GM23338 (cell line): ENCODE results near the gene TENT4B. TPM values are rescaled to one million over a fixed set of nuclear protein-coding genes. Genes with fewer than 3 reads are reported as not detected.

Source experiments
- ATAC-seq: fragments of 200-7000 bp; cut with Tn5 transposase; 3 replicates; pipeline ENCODE4 v1.9.1; 2020
- DNase-seq: peaks from one replicate; pipeline ENCODE4 v3.0.0-alpha.2; 2015; ENCODE audit warnings: low spot score
- H2AFZ ChIP-seq: fragments of 200-600 bp; sonication (generic); 2 replicates; pipeline ENCODE4 v1.8.0; 2016; ENCODE audit warnings: antibody characterized with exemption, mild to moderate bottlenecking, moderate library complexity
- H3F3A ChIP-seq: fragments of 200-600 bp; sonication (generic); replicated peaks from 2 replicates; pipeline ENCODE4 v1.8.0; 2017; ENCODE audit warnings: antibody characterized with exemption, mixed run types, low read depth
- H3K27ac ChIP-seq: fragments of 200-600 bp; sonication (generic); 2 replicates; pipeline ENCODE4 v1.6.1; 2016; ENCODE audit warnings: low read depth
- H3K27me3 ChIP-seq: fragments of 200-600 bp; sonication (generic); 2 replicates; pipeline ENCODE4 v1.8.0; 2016; ENCODE audit warnings: mild to moderate bottlenecking, mixed run types, moderate library complexity; ENCODE audit not compliant: insufficient read depth
- H3K36me3 ChIP-seq: fragments of 200-600 bp; sonication (generic); 2 replicates; pipeline ENCODE4 v1.8.0; 2016; ENCODE audit warnings: mild to moderate bottlenecking; ENCODE audit not compliant: insufficient read depth
- H3K4me1 ChIP-seq: fragments of 200-600 bp; sonication (generic); 2 replicates; pipeline ENCODE4 v1.8.0; 2016; ENCODE audit warnings: mild to moderate bottlenecking, moderate library complexity; ENCODE audit not compliant: insufficient read depth
- H3K4me2 ChIP-seq: fragments of 200-600 bp; sonication (generic); 2 replicates; pipeline ENCODE4 v1.7.1; 2017; ENCODE audit warnings: mixed run types
- H3K4me3 ChIP-seq: fragments of 200-600 bp; sonication (generic); 2 replicates; pipeline ENCODE4 v1.6.1; 2016; ENCODE audit warnings: mixed run types
- H3K79me2 ChIP-seq: fragments of 200-600 bp; sonication (generic); replicated peaks from 2 replicates; pipeline ENCODE4 v1.8.0; 2017; ENCODE audit warnings: mild to moderate bottlenecking; ENCODE audit not compliant: insufficient read depth
- H3K9me2 ChIP-seq: fragments of 200-600 bp; sonication (generic); 2 replicates; pipeline ENCODE4 v1.8.0; 2017; ENCODE audit not compliant: insufficient read depth
- H4K20me1 ChIP-seq: fragments of 200-600 bp; sonication (generic); replicated peaks from 2 replicates; pipeline ENCODE4 v1.8.0; 2017; ENCODE audit warnings: mild to moderate bottlenecking; ENCODE audit not compliant: insufficient read depth
- H3K27ac Mint-ChIP-seq: 2 replicates; pipeline ENCODE4 v1.8.0; 2020; ENCODE audit warnings: inconsistent platforms, mild to moderate bottlenecking, moderate library complexity, mixed read lengths
- H3K27me3 Mint-ChIP-seq: 3 replicates; pipeline ENCODE4 v1.8.0; 2022; ENCODE audit warnings: low read depth, mild to moderate bottlenecking, moderate library complexity, mixed read lengths, inconsistent platforms; ENCODE audit not compliant: insufficient read depth, poor library complexity
- H3K36me3 Mint-ChIP-seq: 3 replicates; pipeline ENCODE4 v1.8.0; 2021; ENCODE audit warnings: low read depth, mild to moderate bottlenecking, inconsistent platforms, moderate library complexity, mixed read lengths
- H3K4me1 Mint-ChIP-seq: 3 replicates; pipeline ENCODE4 v1.8.0; 2020; ENCODE audit warnings: mild to moderate bottlenecking, inconsistent platforms, mixed read lengths
- H3K4me3 Mint-ChIP-seq: 3 replicates; pipeline ENCODE4 v1.8.0; 2021; ENCODE audit warnings: moderate library complexity, mild to moderate bottlenecking, inconsistent platforms, mixed read lengths
- H3K9me3 Mint-ChIP-seq: 3 replicates; pipeline ENCODE4 v1.8.0; 2020; ENCODE audit warnings: moderate library complexity, mild to moderate bottlenecking, inconsistent platforms, mixed read lengths
- EZH2phosphoT487 ChIP-seq: fragments of 200-600 bp; sonication (generic); IDR thresholded peaks from one replicate; pipeline ENCODE4 v1.8.1; 2018; ENCODE audit warnings: antibody characterized with exemption; ENCODE audit not compliant: unreplicated experiment
- POLR2AphosphoS5 ChIP-seq: IDR thresholded peaks from 2 replicates; pipeline ENCODE4 v1.6.1; 2016; ENCODE audit warnings: antibody characterized with exemption, low read depth
- polyA plus RNA-seq: library from polyadenylated mRNA; unstranded; fragments of >200 nt; fragmentation: Nextera tagmentation; extraction: Ambion mirVana; gene quantifications from 2 replicates; pipeline ENCODE4 v1.2.1, GENCODE V29; 2016
- total RNA-seq: library from RNA; depleted of rRNA; stranded (reverse); fragments of >200 nt; shearing (Covaris generic); gene quantifications from 2 replicates; pipeline ENCODE4 v1.2.3, GENCODE V29; 2014
- TF ChIP-seq, protein P1 (sequence below): fragments of 250-450 bp; sonication (Bioruptor Pico); IDR thresholded peaks from 2 replicates; pipeline ENCODE4 v1.5.0; 2020; ENCODE audit warnings: mild to moderate bottlenecking, moderate library complexity
- TF ChIP-seq, protein P2 (sequence below), 2 experiments: fragments of 200-600 bp in 1 of 2; sonication (generic) in 1 of 2; conservative IDR thresholded peaks; 2 replicates each; pipeline versions ENCODE4 v1.5.1 to v1.6.1; 2016 to 2017; ENCODE audit warnings: antibody characterized with exemption in 2 of 2, low read depth in 2 of 2, mild to moderate bottlenecking in 2 of 2, moderate library complexity in 1 of 2
- TF ChIP-seq, protein P3 (sequence below): IDR thresholded peaks from 2 replicates; pipeline ENCODE4 v1.6.1; 2016; ENCODE audit warnings: antibody characterized with exemption

Gene TENT4B
- total and polyA plus RNA-seq, 2 experiments from 2014 or later, result 17.6 to 21.3 TPM

DNA sequence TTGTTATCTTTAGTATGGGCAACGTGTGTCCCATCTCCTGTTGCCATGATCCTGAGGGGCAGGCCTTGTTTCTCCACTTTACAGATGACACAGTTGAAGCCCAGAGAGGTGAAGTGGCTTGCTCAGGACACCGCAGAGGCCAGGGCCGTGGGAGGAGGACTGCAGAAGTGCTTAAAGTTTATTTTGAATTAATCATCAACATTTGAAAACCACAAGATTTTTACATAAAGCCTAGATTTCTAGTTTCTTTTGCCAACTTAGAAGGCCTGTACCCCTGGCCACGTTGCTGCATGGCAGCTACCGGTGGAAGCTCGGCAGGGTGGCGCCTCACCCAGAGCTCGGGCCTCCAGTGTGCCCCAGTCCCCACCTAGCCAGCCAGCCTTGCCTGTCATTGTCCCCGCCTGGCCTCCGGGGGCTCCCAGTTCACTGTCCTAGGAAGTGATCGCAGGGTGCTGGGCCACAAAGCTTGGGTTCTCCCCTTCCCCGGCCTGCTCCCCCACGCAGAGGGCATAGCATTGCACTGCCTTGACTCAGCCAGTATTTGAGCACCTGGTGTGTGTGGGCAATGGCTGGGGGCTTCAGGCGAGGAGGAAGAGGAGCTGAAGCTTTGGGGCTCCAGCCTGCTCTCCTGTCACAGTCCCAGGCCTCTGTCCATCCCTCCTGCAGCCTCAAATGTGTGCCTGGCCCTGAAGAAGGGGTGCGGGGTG, 98.4 kb downstream of the TENT4B start:
- peaks cover 16% of the 10 kb centered on the region for H3K4me1 ChIP-seq
- Mint-ChIP-seq H3K4me1 (peaks cover 18% of the 10 kb centered on the region), H3K27me3 (peaks cover 13% of the 10 kb centered on the region), H3K27ac (no peak overlapping the region), H3K36me3 (no peaks in the 10 kb centered on the region), H3K4me3 (no peak overlapping the region), H3K9me3 (no peaks in the 10 kb centered on the region)
- H3K4me3 ChIP-seq, result no peak overlapping the region
- no peaks in the 10 kb centered on the region for H3K79me2 ChIP-seq
- H2AFZ ChIP-seq, result no peak overlapping the region
- H4K20me1 ChIP-seq, result no peaks in the 10 kb centered on the region
- TF ChIP-seq, protein P1, sequence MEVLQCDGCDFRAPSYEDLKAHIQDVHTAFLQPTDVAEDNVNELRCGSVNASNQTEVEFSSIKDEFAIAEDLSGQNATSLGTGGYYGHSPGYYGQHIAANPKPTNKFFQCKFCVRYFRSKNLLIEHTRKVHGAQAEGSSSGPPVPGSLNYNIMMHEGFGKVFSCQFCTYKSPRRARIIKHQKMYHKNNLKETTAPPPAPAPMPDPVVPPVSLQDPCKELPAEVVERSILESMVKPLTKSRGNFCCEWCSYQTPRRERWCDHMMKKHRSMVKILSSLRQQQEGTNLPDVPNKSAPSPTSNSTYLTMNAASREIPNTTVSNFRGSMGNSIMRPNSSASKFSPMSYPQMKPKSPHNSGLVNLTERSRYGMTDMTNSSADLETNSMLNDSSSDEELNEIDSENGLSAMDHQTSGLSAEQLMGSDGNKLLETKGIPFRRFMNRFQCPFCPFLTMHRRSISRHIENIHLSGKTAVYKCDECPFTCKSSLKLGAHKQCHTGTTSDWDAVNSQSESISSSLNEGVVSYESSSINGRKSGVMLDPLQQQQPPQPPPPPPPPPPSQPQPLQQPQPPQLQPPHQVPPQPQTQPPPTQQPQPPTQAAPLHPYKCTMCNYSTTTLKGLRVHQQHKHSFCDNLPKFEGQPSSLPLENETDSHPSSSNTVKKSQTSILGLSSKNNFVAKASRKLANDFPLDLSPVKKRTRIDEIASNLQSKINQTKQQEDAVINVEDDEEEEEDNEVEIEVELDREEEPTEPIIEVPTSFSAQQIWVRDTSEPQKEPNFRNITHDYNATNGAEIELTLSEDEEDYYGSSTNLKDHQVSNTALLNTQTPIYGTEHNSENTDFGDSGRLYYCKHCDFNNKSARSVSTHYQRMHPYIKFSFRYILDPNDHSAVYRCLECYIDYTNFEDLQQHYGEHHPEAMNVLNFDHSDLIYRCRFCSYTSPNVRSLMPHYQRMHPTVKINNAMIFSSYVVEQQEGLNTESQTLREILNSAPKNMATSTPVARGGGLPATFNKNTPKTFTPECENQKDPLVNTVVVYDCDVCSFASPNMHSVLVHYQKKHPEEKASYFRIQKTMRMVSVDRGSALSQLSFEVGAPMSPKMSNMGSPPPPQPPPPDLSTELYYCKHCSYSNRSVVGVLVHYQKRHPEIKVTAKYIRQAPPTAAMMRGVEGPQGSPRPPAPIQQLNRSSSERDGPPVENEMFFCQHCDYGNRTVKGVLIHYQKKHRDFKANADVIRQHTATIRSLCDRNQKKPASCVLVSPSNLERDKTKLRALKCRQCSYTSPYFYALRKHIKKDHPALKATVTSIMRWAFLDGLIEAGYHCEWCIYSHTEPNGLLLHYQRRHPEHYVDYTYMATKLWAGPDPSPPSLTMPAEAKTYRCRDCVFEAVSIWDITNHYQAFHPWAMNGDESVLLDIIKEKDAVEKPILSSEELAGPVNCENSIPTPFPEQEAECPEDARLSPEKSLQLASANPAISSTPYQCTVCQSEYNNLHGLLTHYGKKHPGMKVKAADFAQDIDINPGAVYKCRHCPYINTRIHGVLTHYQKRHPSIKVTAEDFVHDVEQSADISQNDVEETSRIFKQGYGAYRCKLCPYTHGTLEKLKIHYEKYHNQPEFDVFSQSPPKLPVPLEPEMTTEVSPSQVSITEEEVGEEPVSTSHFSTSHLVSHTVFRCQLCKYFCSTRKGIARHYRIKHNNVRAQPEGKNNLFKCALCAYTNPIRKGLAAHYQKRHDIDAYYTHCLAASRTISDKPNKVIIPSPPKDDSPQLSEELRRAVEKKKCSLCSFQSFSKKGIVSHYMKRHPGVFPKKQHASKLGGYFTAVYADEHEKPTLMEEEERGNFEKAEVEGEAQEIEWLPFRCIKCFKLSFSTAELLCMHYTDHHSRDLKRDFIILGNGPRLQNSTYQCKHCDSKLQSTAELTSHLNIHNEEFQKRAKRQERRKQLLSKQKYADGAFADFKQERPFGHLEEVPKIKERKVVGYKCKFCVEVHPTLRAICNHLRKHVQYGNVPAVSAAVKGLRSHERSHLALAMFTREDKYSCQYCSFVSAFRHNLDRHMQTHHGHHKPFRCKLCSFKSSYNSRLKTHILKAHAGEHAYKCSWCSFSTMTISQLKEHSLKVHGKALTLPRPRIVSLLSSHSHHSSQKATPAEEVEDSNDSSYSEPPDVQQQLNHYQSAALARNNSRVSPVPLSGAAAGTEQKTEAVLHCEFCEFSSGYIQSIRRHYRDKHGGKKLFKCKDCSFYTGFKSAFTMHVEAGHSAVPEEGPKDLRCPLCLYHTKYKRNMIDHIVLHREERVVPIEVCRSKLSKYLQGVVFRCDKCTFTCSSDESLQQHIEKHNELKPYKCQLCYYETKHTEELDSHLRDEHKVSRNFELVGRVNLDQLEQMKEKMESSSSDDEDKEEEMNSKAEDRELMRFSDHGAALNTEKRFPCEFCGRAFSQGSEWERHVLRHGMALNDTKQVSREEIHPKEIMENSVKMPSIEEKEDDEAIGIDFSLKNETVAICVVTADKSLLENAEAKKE, result no peak
- H3K4me2 ChIP-seq, result no peak overlapping the region
- no peaks in the 10 kb centered on the region for H3K9me2 ChIP-seq
- no peak for ATAC-seq
- H3K36me3 ChIP-seq, result no peaks in the 10 kb centered on the region
- 0 out of 2 replicates have a peak, but pooled peaks cover 5% of the 10 kb centered on the region for H3F3A ChIP-seq
- no peak overlapping the region for H3K27ac ChIP-seq
- DNase-seq, result no peak
- peaks cover 6% of the 10 kb centered on the region for H3K27me3 ChIP-seq

DNA sequence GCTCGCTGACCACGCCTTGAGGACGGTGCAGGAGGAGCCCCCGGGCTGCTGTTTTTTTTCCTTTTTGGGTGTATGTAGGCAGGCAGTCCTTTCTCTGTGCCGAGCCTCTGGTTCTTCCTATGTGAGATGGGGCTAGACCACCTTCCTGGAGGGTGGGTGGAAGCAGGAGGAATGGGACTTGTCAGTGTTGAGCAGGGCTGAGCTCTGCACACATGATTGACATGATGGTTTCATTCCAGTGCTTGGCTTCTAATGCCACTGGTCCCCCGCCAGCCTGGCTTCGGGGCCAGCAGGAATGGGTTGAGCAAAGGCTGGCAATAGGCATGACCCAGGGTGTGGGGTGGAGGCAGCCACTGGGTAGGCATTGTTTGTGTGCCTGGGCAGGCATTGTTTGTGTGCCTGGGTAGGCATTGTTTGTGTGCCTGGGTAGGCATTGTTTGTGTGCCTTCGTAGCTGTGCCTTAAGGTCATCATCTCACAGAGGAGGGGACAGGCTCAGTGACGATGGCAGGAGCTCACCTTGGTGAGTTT, 99.0 kb downstream of the TENT4B start:
- no peaks in the 10 kb centered on the region for H4K20me1 ChIP-seq
- no peak overlapping the region for H2AFZ ChIP-seq
- no peak for DNase-seq
- TF ChIP-seq, protein P2, sequence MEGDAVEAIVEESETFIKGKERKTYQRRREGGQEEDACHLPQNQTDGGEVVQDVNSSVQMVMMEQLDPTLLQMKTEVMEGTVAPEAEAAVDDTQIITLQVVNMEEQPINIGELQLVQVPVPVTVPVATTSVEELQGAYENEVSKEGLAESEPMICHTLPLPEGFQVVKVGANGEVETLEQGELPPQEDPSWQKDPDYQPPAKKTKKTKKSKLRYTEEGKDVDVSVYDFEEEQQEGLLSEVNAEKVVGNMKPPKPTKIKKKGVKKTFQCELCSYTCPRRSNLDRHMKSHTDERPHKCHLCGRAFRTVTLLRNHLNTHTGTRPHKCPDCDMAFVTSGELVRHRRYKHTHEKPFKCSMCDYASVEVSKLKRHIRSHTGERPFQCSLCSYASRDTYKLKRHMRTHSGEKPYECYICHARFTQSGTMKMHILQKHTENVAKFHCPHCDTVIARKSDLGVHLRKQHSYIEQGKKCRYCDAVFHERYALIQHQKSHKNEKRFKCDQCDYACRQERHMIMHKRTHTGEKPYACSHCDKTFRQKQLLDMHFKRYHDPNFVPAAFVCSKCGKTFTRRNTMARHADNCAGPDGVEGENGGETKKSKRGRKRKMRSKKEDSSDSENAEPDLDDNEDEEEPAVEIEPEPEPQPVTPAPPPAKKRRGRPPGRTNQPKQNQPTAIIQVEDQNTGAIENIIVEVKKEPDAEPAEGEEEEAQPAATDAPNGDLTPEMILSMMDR (conservative IDR thresholded peaks at IDR 0.05; ENCODE audit: low read depth in 2 of 2), result no peak
- no peak for TF ChIP-seq EZH2phosphoT487
- TF ChIP-seq, protein P3, sequence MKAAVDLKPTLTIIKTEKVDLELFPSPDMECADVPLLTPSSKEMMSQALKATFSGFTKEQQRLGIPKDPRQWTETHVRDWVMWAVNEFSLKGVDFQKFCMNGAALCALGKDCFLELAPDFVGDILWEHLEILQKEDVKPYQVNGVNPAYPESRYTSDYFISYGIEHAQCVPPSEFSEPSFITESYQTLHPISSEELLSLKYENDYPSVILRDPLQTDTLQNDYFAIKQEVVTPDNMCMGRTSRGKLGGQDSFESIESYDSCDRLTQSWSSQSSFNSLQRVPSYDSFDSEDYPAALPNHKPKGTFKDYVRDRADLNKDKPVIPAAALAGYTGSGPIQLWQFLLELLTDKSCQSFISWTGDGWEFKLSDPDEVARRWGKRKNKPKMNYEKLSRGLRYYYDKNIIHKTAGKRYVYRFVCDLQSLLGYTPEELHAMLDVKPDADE, result no peak
- TF ChIP-seq POLR2AphosphoS5, result no peak
- Mint-ChIP-seq H3K9me3 (no peaks in the 10 kb centered on the region), H3K27ac (no peak overlapping the region), H3K27me3 (peaks cover 8% of the 10 kb centered on the region), H3K4me3 (no peak overlapping the region), H3K36me3 (no peaks in the 10 kb centered on the region), H3K4me1 (peaks cover 18% of the 10 kb centered on the region)
- H3K4me3 ChIP-seq, result no peak overlapping the region
- ATAC-seq, result no peak
- H3K4me2 ChIP-seq, result no peak overlapping the region
- no peaks in the 10 kb centered on the region for H3K9me2 ChIP-seq
- H3K27me3 ChIP-seq, result no peaks in the 10 kb centered on the region
- no peaks in the 10 kb centered on the region for H3K36me3 ChIP-seq
- H3K79me2 ChIP-seq, result no peaks in the 10 kb centered on the region
- H3F3A ChIP-seq, result 0 out of 2 replicates have a peak, but pooled peaks cover 5% of the 10 kb centered on the region
- no peak overlapping the region for H3K27ac ChIP-seq
- peaks cover 16% of the 10 kb centered on the region for H3K4me1 ChIP-seq
